Liver (tissue), 9 donors: ENCODE results near the gene BPTF. TPM values are rescaled to one million over a fixed set of nuclear protein-coding genes. Genes with fewer than 3 reads are reported as not detected.

ENCODE experiments used
- DNase-seq: peaks from one replicate; pipeline ENCODE4 v3.0.0-alpha.2; 2017; ENCODE audit warnings: low spot score
- H3K27ac ChIP-seq, 2 donors: one replicate each; pipeline ENCODE4 v1.7.0; 2013; ENCODE audit warnings: inconsistent platforms in 2 of 2, low read length in 2 of 2, control low read depth in 1 of 2, low read depth in 1 of 2, mild to moderate bottlenecking in 1 of 2
- H3K27me3 ChIP-seq, 4 donors: one replicate each; pipeline versions ENCODE4 v1.6.1 to v1.7.0; 2013; ENCODE audit warnings: low read length in 3 of 4, inconsistent platforms in 1 of 4, mild to moderate bottlenecking in 1 of 4, moderate library complexity in 1 of 4; ENCODE audit not compliant: control insufficient read depth in 4 of 4, insufficient read depth in 4 of 4
- H3K36me3 ChIP-seq, 4 donors: one replicate each; pipeline versions ENCODE4 v1.6.1 to v1.7.0; 2013; ENCODE audit warnings: low read length in 3 of 4, mild to moderate bottlenecking in 3 of 4, low read depth in 1 of 4, moderate library complexity in 1 of 4; ENCODE audit not compliant: control insufficient read depth in 4 of 4, insufficient read depth in 3 of 4
- H3K4me1 ChIP-seq, 4 donors: one replicate each; pipeline versions ENCODE4 v1.6.1 to v1.7.0; 2013; ENCODE audit warnings: low read length in 3 of 4, mild to moderate bottlenecking in 3 of 4, moderate library complexity in 1 of 4; ENCODE audit not compliant: control insufficient read depth in 4 of 4, insufficient read depth in 4 of 4
- H3K4me3 ChIP-seq, 3 donors: one replicate each; pipeline versions ENCODE4 v1.6.1 to v1.7.0; 2013; ENCODE audit warnings: low read length in 3 of 3, control low read depth in 1 of 3, low read depth in 1 of 3, mild to moderate bottlenecking in 1 of 3
- H3K9ac ChIP-seq, 2 donors: one replicate each; pipeline ENCODE4 v1.7.0; 2013; ENCODE audit warnings: low read length in 2 of 2, mild to moderate bottlenecking in 2 of 2, moderate library complexity in 2 of 2, control low read depth in 1 of 2, low read depth in 1 of 2
- H3K9me3 ChIP-seq, 4 donors: one replicate each; pipeline versions ENCODE4 v1.6.1 to v1.7.0; 2013; ENCODE audit warnings: low read length in 3 of 4; ENCODE audit not compliant: control insufficient read depth in 4 of 4
- CTCF ChIP-seq: fragments of 150-350 bp; IDR thresholded peaks from 2 replicates; pipeline ENCODE4 v1.5.1; 2017; ENCODE audit warnings: improper control_type of control experiment, low read depth, low read length; ENCODE audit not compliant: missing input control
- EGR1 ChIP-seq, 2 donors: IDR thresholded peaks; 2 replicates each; pipeline ENCODE4 v1.6.1; 2016 to 2018; ENCODE audit warnings: antibody characterized with exemption in 2 of 2, low read depth in 2 of 2
- FOXA1 ChIP-seq: IDR thresholded peaks from 2 replicates; pipeline ENCODE4 v1.6.1; 2016; ENCODE audit warnings: antibody characterized with exemption
- FOXA2 ChIP-seq: IDR thresholded peaks from 2 replicates; pipeline ENCODE4 v1.6.1; 2016; ENCODE audit warnings: antibody characterized with exemption
- GABPA ChIP-seq, 2 donors: IDR thresholded peaks in 1 of 2; conservative IDR thresholded peaks in 1 of 2; 2 replicates each; pipeline ENCODE4 v1.6.1; 2016; ENCODE audit warnings: antibody characterized with exemption in 2 of 2, mild to moderate bottlenecking in 1 of 2, moderate library complexity in 1 of 2
- HNF4G ChIP-seq: IDR thresholded peaks from 2 replicates; pipeline ENCODE4 v1.6.1; 2016; ENCODE audit warnings: antibody characterized with exemption
- JUND ChIP-seq, 2 donors: IDR thresholded peaks; 2 replicates each; pipeline ENCODE4 v1.6.1; 2016; ENCODE audit warnings: antibody characterized with exemption in 2 of 2
- NR2F2 ChIP-seq: IDR thresholded peaks from 2 replicates; pipeline ENCODE4 v1.6.1; 2016; ENCODE audit warnings: antibody characterized with exemption
- RAD21 ChIP-seq, 2 donors: IDR thresholded peaks; 2 replicates each; pipeline ENCODE4 v1.6.1; 2016; ENCODE audit warnings: antibody characterized with exemption in 2 of 2, mild to moderate bottlenecking in 2 of 2
- REST ChIP-seq: IDR thresholded peaks from 2 replicates; pipeline ENCODE4 v1.6.1; 2016; ENCODE audit warnings: antibody characterized with exemption, mild to moderate bottlenecking
- RXRA ChIP-seq, 2 donors: IDR thresholded peaks; 2 replicates each; pipeline ENCODE4 v1.6.1; 2017 to 2018; ENCODE audit warnings: antibody characterized with exemption in 2 of 2, mild to moderate bottlenecking in 1 of 2
- SP1 ChIP-seq: IDR thresholded peaks from 2 replicates; pipeline ENCODE4 v1.6.1; 2018; ENCODE audit warnings: antibody characterized with exemption, mild to moderate bottlenecking
- TAF1 ChIP-seq: conservative IDR thresholded peaks from 2 replicates; pipeline ENCODE4 v1.6.1; 2016; ENCODE audit warnings: antibody characterized with exemption, mild to moderate bottlenecking
- YY1 ChIP-seq: IDR thresholded peaks from 2 replicates; pipeline ENCODE4 v1.6.1; 2016; ENCODE audit warnings: antibody characterized with exemption, mild to moderate bottlenecking
- WGBS: extraction: QIAGEN DNeasy Blood & Tissue Kit; methylation state at CpG from one replicate; pipeline ENCODE4 v1.1.7; 2013; 5-methylcytosine and 5-hydroxymethylcytosine counted together
- polyA plus RNA-seq, 2 donors: library from polyadenylated mRNA; stranded (reverse) in 1 of 2; unstranded in 1 of 2; fragments of 200-250 nt in 1 of 2; fragments of >200 nt in 1 of 2; fragmentation: Nextera tagmentation in 1 of 2; extraction: Ambion mirVana in 1 of 2; gene quantifications; one replicate each; pipeline versions ENCODE4 v1.2.1 to v1.2.3, GENCODE V29; 2013 to 2015
- total RNA-seq, 2 donors: library from RNA; depleted of rRNA; stranded (reverse); fragments of >200 nt; gene quantifications; one replicate each; pipeline ENCODE4 v1.2.3, GENCODE V29; 2014
- TF ChIP-seq, protein P1 (sequence below): IDR thresholded peaks from 2 replicates; pipeline ENCODE4 v1.6.1; 2016; ENCODE audit warnings: antibody characterized with exemption
- donor health status: healthy.
- donor health status: healthy.
- donor health status: healthy.
- donor health status: healthy.
- donor health status: healthy.

Gene BPTF
- total and polyA plus RNA-seq, 4 donors: 8.1 to 51.7 (median 29.5) TPM

DNA sequence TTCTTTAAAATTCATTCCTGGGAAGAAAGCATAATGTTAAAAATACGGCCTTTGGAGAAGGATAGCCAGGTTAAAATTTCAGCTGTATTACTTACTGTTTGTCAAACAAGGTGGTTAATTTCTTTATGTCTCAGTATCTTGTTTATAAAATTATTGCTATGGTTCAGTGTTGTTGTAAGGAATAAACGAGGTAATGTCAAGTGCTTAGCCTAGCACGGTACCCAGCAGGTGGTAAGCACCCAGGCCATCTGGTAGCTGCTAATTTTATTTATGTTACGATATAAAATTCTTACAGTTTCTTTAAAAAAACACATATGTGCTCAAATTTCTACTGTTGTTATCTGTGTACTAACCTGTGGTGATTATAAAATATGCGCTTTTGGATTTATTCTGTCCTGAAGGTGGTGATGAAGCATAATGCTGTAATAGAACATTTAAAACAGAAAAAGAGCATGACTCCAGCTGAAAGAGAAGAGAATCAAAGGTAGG is 122.1 kb downstream of the BPTF start:
- no peak for TF ChIP-seq EGR1 (IDR thresholded peaks at IDR 0.05; ENCODE audit: low read depth in 2 of 2)
- no peaks in the 10 kb centered on the region for H3K4me1 ChIP-seq
- no peaks in the 10 kb centered on the region for H3K9me3 ChIP-seq
- H3K36me3 ChIP-seq: peaks cover 11 to 71% (median 55%) of the 10 kb centered on the region in 4 donors
- no peak overlapping the region for H3K27ac ChIP-seq
- no peak overlapping the region for H3K9ac ChIP-seq
- no peaks in the 10 kb centered on the region for H3K27me3 ChIP-seq
- DNase-seq: no peak
- WGBS: 98% methylated on average over 5 of the region's 5 CpGs
- no peak overlapping the region for H3K4me3 ChIP-seq

DNA sequence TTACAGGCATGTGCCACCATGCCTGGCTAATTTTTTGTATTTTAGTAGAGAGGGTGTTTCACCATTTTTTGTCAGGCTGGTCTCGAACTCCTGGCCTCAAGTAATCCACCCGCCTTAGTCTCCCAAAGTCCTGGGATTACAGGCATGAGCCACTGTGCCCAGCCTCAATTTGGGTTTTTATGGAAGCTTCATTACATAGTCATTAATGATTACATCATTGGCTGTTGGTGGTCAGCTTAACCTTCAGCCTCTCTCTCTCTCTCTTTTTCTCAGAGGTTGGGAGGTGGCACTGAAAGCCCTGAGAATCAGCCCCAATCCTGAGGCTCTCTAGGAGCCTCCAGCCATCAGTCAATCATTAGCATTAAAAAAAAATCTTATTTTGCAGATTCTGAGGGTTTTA is 125.6 kb downstream of the BPTF start:
- TF ChIP-seq HNF4G: no peak
- TF ChIP-seq SP1: no peak
- TF ChIP-seq GABPA (IDR thresholded peaks at IDR 0.05 in 1 of 2, conservative IDR thresholded peaks at IDR 0.05 in 1 of 2): no peak
- TF ChIP-seq, protein P1, sequence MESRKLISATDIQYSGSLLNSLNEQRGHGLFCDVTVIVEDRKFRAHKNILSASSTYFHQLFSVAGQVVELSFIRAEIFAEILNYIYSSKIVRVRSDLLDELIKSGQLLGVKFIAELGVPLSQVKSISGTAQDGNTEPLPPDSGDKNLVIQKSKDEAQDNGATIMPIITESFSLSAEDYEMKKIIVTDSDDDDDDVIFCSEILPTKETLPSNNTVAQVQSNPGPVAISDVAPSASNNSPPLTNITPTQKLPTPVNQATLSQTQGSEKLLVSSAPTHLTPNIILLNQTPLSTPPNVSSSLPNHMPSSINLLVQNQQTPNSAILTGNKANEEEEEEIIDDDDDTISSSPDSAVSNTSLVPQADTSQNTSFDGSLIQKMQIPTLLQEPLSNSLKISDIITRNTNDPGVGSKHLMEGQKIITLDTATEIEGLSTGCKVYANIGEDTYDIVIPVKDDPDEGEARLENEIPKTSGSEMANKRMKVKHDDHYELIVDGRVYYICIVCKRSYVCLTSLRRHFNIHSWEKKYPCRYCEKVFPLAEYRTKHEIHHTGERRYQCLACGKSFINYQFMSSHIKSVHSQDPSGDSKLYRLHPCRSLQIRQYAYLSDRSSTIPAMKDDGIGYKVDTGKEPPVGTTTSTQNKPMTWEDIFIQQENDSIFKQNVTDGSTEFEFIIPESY: no peak
- no peak for TF ChIP-seq REST
- no peak for TF ChIP-seq RXRA (IDR thresholded peaks at IDR 0.05)
- TF ChIP-seq TAF1: no peak
- TF ChIP-seq NR2F2: no peak
- no peak for TF ChIP-seq YY1
- TF ChIP-seq CTCF: no peak
- TF ChIP-seq FOXA2: no peak
- no peak for TF ChIP-seq RAD21 (IDR thresholded peaks at IDR 0.05)
- TF ChIP-seq FOXA1: no peak
- no peak for TF ChIP-seq JUND (IDR thresholded peaks at IDR 0.05)
- WGBS: over 99% methylated on average over 2 of the region's 2 CpGs
- Histone ChIP-seq H3K36me3 (peaks cover 8 to 42% (median 31%) of the 10 kb centered on the region in 4 donors), H3K9me3 (no peaks in the 10 kb centered on the region), H3K9ac (no peak overlapping the region), H3K27me3 (no peaks in the 10 kb centered on the region), H3K4me3 (no peak overlapping the region), H3K4me1 (no peaks in the 10 kb centered on the region), H3K27ac (no peak overlapping the region)
- DNase-seq: no peak
